Osteocyte (in vitro differentiated cells): ENCODE data around the gene NEAT1. TPM values are rescaled to one million over a fixed set of nuclear protein-coding genes. Genes with fewer than 3 reads are reported as not detected.

Experiments used
- DNase-seq: peaks from one replicate; pipeline ENCODE4 v3.0.0; 2021; ENCODE audit warnings: mixed read lengths; ENCODE audit not compliant: unreplicated experiment; ENCODE audit errors: extremely low spot score
- H3K27ac Mint-ChIP-seq: one replicate; pipeline ENCODE4 v1.8.0; 2021; ENCODE audit warnings: mild to moderate bottlenecking, mixed read lengths; ENCODE audit not compliant: unreplicated experiment
- H3K27me3 Mint-ChIP-seq: one replicate; pipeline ENCODE4 v1.8.0; 2021; ENCODE audit warnings: mixed read lengths; ENCODE audit not compliant: unreplicated experiment
- H3K36me3 Mint-ChIP-seq: one replicate; pipeline ENCODE4 v1.8.0; 2021; ENCODE audit warnings: mixed read lengths; ENCODE audit not compliant: unreplicated experiment
- H3K4me1 Mint-ChIP-seq: one replicate; pipeline ENCODE4 v1.8.0; 2021; ENCODE audit warnings: mixed read lengths; ENCODE audit not compliant: unreplicated experiment
- H3K4me3 Mint-ChIP-seq: one replicate; pipeline ENCODE4 v1.8.0; 2021; ENCODE audit warnings: mild to moderate bottlenecking, moderate library complexity, mixed read lengths; ENCODE audit not compliant: unreplicated experiment
- H3K9me3 Mint-ChIP-seq: one replicate; pipeline ENCODE4 v1.8.0; 2021; ENCODE audit warnings: mixed read lengths; ENCODE audit not compliant: unreplicated experiment
- long read RNA-seq: library from polyadenylated mRNA; unstranded; transcript quantifications from one replicate; pipeline ENCODE4 v2.0.0, GENCODE V29; 2021
- total RNA-seq: library from RNA; stranded (reverse); gene quantifications from 2 replicates; pipeline ENCODE4 v1.2.1, GENCODE V29; 2021
- TF ChIP-seq, protein P1 (sequence below): fragments of 200-600 bp; sonication (generic); IDR thresholded peaks from 2 replicates; pipeline ENCODE4 v1.5.0; 2021; ENCODE audit warnings: antibody characterized with exemption, mild to moderate bottlenecking, moderate library complexity

The NEAT1 gene
- 300 and 534 TPM in 2 replicates for total RNA-seq
- long read RNA-seq, full-length matches to known transcripts = 30 of 30 reads
- long read RNA-seq, partial matches to known transcripts = 0 of 30 reads
- long read RNA-seq, other reads (novel, unspliced or antisense) = 0 of 30 reads

DNA sequence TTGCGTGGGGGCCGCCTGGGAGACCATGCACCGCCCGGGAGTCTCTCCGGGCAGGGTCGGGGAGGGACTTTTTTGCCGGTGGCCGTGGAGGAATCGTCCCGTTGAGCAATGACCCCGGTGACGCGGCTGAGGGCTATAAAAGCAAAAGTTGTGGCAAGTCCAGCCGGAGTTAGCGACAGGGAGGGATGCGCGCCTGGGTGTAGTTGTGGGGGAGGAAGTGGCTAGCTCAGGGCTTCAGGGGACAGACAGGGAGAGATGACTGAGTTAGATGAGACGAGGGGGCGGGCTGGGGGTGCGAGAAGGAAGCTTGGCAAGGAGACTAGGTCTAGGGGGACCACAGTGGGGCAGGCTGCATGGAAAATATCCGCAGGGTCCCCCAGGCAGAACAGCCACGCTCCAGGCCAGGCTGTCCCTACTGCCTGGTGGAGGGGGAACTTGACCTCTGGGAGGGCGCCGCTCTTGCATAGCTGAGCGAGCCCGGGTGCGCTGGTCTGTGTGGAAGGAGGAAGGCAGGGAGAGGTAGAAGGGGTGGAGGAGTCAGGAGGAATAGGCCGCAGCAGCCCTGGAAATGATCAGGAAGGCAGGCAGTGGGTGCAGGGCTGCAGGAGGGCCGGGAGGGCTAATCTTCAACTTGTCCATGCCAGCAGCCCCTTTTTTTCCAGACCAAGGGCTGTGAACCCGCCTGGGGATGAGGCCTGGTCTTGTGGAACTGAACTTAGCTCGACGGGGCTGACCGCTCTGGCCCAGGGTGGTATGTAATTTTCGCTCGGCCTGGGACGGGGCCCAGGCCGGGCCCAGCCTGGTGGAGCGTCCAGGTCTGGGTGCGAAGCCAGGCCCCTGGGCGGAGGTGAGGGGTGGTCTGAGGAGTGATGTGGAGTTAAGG lies at the start of gene NEAT1:
NEAT1 (plus strand) TSS at position 166 of the 883 bp plus-strand sequence.
- H3K27me3 Mint-ChIP-seq = no peaks in the 10 kb centered on the region
- H3K9me3 Mint-ChIP-seq = no peaks in the 10 kb centered on the region
- DNase-seq = peak; percentile 98

DNA sequence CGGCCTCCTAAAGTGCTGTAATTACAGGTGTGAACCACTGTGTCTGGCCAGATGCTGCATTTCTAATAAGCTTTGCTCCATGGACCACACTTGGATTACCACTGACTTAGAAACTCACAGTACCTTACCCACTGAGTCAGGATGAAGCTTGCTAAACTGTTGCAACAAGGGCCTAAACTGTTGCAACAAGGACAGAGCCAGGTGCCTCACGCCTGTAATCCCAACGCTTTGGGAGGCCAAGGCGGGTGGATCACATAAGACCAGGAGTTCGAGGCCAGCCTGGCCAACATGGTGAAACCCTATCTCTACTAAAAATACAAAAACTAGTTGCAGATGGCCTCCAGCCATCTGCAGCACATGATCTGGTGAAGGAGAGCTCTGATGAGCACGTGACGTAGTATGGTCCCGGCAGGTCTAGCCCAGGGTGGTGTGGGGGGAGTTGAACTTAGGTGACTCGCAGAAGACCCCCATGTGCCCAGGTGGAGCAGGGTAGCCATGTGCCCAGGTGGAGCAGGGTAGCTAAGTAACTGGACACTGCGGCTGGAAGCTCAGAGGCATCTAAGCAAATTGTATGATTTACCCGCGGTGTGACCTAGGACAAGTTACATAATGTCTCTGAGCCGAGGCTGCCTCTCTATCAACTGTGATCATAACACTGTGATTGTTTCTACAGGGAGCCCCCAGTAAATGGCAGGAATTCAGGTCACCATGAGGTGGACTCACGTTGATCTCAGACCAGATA lies 48.6 kb upstream of the NEAT1 start:
- Mint-ChIP-seq H3K4me3 (no peak overlapping the region), H3K36me3 (no peaks in the 10 kb centered on the region), H3K4me1 (peaks cover 16% of the 10 kb centered on the region), H3K27ac (no peak overlapping the region), H3K27me3 (no peaks in the 10 kb centered on the region), H3K9me3 (no peaks in the 10 kb centered on the region)
- DNase-seq = no peak
- TF ChIP-seq, protein P1, sequence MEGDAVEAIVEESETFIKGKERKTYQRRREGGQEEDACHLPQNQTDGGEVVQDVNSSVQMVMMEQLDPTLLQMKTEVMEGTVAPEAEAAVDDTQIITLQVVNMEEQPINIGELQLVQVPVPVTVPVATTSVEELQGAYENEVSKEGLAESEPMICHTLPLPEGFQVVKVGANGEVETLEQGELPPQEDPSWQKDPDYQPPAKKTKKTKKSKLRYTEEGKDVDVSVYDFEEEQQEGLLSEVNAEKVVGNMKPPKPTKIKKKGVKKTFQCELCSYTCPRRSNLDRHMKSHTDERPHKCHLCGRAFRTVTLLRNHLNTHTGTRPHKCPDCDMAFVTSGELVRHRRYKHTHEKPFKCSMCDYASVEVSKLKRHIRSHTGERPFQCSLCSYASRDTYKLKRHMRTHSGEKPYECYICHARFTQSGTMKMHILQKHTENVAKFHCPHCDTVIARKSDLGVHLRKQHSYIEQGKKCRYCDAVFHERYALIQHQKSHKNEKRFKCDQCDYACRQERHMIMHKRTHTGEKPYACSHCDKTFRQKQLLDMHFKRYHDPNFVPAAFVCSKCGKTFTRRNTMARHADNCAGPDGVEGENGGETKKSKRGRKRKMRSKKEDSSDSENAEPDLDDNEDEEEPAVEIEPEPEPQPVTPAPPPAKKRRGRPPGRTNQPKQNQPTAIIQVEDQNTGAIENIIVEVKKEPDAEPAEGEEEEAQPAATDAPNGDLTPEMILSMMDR = no peak

More for the DNA sequence above, at the start of gene NEAT1:
- TF ChIP-seq, protein P1 = no peak
- Mint-ChIP-seq H3K27ac (peak within 1 kb of the TSS; percentile 99), H3K4me1 (peaks cover 82% of the 10 kb centered on the region), H3K36me3 (peaks cover 42% of the 10 kb centered on the region), H3K4me3 (peak within 1 kb of the TSS; percentile 98)

DNA sequence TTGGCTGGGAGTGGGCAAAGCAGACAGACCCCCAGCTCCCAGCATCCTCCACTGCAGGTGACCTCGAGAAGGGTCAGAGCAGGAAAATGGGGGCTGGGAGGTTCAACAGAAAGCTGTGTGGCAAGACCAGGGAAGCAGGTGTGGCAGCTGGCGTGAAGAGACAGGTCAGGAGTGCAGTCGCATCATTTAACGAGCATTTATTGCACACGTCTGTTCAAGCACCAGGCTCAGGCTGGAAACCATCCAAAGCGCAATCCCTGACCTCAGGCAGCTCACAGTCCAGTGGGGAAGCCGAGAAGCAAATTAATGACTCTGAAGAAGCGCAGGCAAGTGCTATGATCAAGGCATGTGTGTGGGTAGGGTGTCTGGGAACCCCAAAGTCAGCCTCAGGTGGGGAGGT lies 47.6 kb upstream of the NEAT1 start:
- H3K27ac Mint-ChIP-seq = no peak overlapping the region
- no peak overlapping the region for H3K4me3 Mint-ChIP-seq
- no peaks in the 10 kb centered on the region for H3K36me3 Mint-ChIP-seq
- H3K27me3 Mint-ChIP-seq = no peaks in the 10 kb centered on the region
- no peaks in the 10 kb centered on the region for H3K9me3 Mint-ChIP-seq
- no peak for DNase-seq
- TF ChIP-seq, protein P1 = no peak
- H3K4me1 Mint-ChIP-seq = peaks cover 14% of the 10 kb centered on the region

DNA sequence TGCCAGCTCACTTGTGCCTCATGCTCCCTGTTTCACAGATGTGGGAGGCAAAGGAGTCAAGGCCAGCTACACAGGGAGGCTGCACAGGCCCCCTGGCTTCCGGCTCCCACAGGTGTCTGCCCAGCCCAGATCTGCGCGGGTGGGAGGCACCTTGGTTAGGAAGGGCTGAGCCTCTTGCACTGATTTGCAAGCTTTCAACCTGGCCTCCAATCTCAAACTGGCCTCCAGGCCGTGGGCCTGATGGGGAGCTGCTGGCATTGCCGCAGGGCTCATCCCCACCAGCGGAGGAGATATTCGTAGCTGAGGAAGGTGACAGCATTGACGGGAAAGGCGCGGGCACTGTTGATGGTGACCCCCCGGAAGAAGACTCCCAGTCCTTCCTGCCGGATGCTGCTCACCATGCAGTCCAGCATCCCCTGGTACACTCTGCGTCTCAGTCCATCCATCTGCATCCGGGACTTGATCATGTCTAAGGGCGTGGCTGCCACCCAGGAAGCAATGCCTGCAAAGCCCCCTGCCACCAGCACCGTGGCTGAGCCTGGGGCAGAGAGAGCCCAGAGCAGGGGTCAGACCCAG lies 46.4 kb upstream of the NEAT1 start:
- Mint-ChIP-seq H3K27ac (no peak overlapping the region), H3K36me3 (no peaks in the 10 kb centered on the region), H3K9me3 (no peaks in the 10 kb centered on the region), H3K27me3 (no peaks in the 10 kb centered on the region), H3K4me1 (peaks cover 7% of the 10 kb centered on the region), H3K4me3 (no peak overlapping the region)
- TF ChIP-seq, protein P1 = no peak
- no peak for DNase-seq
